ENCODE results near the gene DBX2.
"Not testable (repeated sequence)": the region's sequence is repeated elsewhere in the genome, so short reads cannot be mapped to it uniquely, and the experiment has no call there.

Gene DBX2

DNA sequence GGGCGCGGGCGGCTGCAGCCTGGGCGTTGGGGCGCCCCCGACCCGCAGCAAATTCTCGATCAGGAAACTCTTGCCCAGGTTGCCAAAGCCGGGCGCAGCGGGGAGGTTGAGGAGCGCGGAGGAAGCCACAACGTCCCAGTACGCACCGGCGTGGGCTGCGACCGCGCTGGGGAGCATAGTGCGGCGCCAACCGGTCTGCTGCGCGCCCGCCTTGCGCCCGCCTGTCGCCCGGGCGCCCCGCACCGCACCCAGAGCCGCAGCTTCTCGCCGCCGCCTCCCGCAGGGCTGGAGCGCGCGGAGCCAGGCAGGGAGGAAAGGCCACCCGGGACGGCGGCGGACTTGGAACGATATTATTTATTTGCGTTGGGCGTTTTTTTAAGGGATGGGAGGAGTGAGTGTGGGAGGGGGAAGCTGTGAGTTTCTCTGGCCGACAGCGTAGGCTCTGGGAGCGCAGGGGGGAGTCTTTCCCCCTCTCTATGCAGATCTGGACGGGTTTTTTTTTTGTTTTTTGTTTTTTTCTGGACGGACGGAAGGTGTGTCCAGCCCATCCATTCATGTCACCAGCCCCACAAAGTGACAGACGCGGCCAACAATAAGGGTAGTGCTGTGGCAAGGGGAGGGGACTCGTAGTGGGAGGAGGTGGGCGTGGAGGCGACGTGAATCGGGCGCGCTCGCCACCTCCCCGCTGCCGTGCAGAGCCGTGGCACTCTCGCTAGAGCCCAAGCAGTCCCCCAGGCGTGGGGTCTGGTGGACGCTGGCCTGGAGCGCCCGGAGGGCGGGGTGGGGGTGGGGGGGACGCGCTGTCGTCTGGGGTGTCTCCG is at the start of gene DBX2:
DBX2 (minus strand) TSS at position 349 of the 821 bp plus-strand sequence; CDS start at position 177, 172 bp downstream.
- DNase-seq, result no peak

DNA sequence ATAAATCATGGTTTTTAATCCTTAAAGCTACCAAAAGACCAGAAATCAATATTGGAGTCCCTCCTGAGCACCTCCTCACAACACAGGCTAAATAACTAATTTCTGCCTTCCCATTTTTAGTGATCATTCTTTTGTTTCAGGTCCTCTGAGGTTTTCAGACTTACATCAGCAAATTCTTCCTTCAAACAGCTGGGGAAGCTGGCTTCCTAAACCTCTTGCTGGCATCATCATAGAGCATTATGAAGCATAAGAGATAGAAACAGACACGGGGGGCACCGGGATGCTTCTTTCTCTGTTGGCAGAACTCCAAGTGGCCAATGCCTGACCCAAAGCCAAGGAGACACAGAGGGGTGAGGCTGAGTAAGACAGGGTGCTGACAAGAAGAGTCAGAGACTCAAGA is 47.9 kb upstream of the DBX2 start:
- no peak for DNase-seq

DNA sequence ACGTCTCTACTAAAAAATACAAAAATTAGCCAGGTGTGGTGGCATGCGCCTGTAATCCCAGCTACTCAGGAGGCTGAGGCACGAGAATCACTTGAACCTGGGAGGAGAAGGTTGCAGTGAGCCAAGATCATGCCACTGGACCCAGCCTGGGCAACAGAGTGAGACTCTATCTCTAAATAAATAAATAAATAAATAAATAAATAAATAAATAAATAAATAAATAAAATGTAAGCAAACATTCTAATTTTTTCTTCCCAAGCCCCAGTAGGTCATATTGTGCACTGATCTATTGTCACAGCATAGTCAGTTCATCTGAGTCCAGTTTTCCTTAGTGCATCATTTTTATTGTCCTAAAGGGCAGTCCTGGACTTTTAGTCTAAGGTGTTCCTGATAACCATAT is 44.5 kb upstream of the DBX2 start:
- not testable (repeated sequence) for DNase-seq

DNA sequence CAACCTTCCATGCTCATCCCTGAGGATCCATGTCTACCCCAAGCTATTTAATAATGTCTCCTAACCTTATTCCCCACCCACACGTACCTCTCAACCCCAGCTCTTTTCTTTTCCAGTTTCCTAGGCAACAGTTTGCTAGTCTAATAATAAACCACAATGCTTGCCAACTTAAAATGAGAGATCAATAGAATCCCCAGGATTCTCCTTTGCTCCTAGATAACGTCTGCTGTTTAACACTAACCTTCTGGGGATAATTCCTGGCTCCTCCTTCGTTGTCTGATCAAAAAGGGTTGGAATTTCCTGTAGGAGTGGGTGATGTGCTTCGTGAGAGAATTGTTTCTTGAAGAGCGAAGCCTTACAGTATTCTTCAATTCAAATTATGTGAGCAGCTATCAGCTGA is 42.2 kb upstream of the DBX2 start:
- no peak for DNase-seq

DNA sequence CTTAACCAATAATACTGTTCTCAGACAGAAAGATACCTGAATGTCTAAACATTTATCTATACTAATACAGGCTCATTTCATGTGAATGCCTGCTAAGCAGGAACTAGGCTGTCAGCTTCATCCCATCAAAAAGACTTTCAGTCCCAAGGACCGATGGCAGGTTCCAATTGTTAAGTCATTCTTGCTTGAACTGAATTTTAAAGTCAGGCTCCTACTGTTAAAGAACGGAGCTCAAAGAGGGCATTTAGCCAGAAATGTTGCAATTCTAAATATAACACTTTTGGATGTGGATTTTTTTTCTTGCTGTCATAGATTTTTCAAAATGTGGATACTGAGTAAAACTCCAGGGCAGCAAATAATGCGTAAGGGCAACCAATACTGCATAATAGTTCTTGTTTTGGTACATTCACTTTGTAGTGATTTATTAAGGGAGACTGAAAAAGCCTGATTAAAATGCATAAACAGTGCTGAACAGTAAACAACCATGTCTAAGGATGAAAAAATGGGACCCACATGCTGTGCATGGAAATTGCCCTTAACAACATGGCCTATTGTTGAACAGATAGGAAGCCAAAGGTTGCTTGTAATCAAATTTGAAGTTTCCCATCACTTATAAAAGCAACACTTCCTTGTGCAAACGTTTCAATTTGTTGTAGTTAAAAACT is 38.6 kb upstream of the DBX2 start:
- DNase-seq, result no peak

DNA sequence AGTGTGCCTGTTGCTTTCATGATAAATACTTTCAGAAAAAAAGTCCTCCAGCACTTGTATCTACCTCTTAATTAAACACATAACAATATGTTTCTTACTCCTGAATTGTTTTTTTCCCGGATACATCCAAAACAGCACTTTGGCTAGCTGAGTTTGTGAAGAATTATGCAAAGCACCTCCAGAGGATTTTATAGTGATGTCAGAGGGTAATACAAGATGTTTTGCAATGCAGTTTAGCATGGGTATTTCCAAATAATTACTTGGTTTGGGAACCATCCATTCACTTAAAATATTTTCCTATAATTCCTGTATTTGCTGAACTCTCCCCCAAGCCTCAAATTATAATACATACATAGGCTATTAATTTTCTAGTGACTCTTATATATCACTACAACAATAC is 37.7 kb upstream of the DBX2 start:
- DNase-seq, result no peak

DNA sequence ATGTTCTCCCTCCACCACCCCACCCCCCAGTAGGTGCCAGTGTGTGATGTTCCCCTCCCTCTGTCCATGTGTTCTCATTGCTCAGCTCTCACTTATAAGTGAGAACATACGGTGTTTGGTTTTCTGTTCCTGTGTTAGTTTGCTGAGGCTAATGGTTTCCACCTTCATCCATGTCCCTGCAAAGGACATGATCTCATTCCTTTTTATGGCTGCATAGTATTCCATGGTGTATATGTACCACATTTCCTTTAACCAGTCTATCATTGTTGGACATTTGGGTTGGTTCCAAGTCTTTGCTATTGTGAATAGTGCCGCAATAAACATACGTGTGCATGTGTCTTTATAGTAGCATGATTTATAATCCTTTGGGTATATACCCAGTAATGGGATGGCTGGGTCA is 33.3 kb upstream of the DBX2 start:
- DNase-seq, result not testable (repeated sequence)

DNA sequence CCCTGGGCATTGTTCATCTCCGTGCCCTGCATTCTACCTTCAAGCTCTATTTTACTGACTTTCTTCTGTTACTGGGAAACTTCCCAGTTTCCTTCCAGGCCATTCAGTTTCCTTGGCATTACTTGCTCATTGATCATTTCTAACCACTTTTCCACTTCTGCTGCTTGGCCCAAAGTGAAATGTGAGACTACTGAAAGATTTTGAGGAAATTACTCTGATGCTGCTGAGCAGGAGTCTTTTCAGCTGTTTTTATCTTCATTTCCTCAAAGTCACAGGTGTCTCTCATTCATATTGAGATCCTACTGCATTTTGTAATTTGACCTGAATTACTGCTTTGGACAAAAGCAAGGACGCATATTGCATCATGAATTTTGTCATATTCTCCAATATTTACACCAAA is 26.4 kb upstream of the DBX2 start:
- DNase-seq, result no peak

DNA sequence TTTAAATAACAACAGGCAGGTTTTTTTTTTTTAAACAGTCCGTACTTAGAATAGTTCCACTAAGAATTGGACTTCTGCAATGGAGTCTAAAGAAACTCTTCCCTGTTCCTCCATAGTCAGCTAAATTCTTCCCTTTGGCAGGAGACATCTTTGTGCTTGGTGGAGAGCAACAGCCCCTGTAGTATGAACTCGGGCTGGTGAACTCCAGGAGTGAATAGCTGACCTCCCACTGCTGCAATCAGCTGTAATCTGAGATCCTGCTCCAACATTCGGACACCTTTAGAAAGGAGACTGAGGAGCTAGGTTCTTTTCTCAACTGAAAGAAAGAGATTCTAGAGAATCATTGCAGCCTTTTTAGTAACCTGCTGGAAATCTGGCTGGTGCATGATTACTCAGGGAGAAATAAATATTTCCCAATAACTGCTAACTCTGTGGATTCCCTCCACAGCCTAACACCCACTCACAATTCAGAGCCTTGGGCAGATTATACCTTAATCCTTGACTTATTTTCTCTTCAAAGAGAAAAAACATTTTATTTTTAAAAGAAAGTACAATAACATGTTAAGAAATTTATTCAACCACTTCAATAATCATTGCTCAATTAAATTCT is 25.6 kb upstream of the DBX2 start:
- no peak for DNase-seq

DNA sequence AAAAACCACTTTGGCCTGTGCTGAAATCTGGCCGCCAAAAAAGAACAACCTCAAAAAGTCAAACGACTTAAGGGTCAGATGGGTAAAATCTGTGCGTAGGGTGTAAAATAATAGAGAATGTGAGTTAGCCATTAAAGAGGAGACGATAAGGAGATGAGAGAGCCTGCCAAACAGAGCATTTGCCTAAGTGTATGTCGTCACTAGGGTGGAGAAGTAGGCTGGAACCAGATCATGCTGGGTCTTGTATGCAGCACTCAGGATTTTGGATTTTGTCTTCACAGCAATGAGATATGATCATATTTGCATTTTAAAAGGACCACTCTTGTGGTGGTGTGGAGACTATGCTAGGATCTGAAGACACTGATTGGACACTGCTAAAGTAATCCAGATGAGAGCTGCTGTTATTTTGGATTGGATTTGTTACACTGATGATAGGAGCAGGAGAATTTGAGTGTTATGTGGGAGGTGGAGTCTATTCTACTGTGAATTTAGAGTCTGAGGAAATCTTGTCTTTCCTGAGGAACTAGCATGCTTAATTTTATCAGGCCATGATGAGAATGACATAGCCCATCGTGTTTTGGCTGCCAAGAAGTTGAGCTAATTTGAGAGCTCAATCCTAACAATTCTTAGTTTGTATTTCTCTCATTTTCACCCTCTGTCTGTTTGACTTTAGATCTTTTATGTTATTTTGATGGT is 24.8 kb upstream of the DBX2 start:
- DNase-seq, result no peak

DNA sequence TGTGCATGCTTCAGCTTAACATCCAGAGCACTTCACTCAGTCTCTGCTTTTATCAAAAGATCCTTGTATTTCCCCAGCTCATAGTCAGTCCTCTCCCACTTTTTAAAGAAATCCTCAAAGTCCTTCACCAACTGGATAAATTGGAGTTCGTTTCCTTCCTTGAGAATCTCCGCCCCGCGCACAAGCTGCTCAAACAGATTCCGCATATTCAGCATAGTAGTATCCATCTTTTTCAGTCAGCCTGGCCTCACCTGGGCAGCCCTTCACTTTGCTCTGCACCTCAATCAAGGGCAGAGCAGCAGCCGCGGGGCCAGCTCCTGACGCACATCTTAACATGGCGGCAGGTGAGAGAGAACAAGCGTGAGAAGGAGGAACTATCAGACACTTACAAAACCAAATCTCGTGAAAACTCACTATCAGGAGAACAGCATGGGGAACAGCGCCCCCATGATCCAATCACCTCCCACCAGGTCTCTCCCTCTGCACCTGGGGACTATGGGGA is 14.3 kb upstream of the DBX2 start:
- no peak for DNase-seq

DNA sequence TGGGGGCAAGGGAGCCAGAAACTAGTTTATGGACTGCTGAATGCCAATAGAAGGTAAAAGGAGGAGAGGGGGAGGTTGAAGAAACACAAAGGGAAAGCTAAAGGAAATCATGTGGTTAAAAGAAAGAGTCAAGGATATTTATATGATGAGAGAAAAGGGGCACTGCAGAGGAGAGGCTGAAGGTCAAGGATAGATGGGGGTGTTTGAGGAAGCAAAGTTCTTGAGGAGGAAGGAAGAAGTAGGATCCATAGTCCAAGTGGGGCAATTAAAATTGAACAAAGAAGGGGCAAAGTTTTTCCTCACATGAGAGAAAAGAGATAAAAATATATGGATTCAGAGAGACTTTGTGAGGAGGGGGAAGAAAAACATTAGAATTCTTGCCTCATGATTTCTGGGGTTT is 10.1 kb upstream of the DBX2 start:
- DNase-seq, result no peak

DNA sequence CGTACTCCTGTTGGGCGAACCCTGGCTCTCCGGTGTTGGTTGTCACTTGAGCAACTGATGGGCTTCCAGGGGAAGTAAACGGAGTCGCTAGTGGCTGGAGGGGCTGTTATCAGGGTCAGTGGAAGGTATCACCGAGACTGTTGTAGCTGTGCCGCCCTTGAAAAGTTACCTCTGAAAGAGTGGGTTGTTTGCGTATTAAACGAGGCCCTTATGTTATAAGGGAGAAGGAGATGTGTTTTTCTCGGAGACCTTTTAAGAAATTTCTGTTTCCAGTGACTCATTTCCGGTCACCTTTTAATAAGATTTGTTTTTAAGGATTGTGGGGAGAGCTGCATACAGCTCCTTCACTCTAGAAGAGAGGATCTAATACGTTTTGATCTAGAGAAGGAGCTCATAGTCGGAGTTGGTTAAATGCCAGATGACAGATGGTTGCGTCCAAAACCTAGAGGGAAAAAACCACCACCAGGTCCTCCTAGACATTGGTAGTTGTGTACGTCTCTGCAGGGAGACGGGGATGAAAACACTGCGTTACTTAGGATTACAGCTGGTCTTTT is 750 bp upstream of the DBX2 start:
- DNase-seq, result no peak

DNA sequence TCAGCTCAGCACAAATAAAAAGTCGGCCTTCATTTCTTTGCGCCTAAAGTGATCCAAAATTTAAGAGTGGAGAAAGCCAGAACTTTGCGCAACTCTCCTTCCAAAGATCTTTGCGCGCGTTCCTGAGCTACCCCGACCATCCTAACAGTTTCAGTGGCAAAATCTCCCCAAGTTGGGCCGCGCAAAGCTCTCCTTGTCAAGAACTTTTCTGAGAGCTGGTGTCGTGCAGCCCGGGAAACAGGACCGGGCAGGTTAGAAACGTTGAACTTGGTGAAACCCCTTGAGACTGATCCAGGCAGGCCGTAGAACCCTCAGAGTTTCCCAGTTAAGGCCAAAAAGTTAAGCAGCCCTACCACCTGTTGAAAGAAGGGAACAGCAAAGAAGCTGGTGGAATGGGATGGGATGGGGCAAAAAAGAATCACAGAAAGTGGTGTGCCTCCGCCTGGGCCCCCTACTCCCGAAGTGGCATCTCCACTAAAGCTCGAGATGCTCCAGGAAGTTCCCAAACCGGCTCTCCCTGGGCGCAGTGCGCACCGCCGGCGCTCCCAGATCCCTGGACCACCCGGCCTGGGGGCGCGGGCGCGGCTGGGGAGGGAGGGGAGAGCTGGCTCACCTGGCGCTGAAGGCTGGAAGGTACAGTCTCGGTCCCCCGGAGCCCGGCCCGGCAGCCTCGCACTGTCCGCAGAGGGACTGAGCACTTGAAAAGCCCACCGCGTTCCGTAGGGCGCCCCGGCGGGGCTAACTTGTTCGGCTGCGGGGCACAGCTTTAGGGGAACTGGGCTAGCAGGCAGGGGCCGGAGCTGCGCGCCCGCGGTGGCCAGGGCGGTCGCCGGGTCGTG is 768 bp downstream of the DBX2 start:
- DNase-seq, result no peak

DNA sequence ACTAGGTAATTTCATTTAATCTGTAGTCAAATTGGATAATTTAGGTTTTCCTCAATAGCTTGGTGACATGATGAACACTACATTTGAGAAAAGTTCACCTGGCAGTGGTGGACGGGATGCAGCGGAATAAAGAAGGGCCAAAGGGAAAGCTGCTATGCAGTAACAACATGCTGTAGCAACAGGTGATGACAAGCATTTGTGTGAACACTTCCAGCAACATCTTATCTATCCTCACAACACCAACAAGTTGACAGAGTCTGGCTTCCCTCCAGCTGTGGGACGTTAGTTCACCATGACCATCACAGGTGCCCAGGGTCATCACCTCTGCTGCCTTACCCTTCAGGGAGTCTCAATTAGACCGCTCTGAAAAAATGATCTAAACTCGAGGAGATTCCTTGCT is 8.3 kb downstream of the DBX2 start:
- DNase-seq, result no peak

DNA sequence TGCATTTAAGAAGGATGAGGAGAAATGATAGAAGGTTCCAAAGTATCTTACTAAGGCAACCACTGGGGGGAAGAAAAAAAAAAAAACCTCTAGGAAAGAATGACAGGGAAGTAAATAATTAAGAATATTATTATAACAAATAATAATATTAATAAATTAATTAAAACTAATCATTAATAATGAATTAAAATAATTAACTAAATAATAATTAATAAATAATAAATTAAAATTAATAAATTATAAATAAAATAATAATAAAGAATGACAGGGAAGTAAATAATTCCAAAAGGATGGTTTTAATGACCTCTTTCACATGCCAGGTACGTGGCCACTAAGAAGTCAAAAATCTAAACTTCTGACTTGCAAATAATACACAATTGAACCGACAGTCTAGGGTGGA is 9.9 kb downstream of the DBX2 start:
- DNase-seq, result no peak

DNA sequence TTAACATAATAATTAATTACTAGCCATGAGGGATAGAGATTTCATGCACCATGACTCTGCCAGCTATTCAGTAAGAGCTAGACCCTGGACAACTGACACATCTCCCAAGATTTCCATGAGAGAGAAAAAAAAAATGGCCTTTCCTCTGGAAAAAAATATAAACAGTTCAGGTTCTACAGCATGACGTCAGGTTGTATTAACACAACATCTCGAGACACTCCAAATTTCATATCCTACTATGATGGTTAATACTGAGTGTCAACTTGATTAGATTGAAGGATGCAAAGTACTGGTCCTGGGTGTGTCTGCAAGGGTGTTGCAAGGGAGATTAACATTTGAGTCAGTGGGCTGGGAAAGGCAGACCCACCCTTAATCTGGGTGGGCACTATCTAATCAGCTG is 11.1 kb downstream of the DBX2 start:
- DNase-seq, result no peak

DNA sequence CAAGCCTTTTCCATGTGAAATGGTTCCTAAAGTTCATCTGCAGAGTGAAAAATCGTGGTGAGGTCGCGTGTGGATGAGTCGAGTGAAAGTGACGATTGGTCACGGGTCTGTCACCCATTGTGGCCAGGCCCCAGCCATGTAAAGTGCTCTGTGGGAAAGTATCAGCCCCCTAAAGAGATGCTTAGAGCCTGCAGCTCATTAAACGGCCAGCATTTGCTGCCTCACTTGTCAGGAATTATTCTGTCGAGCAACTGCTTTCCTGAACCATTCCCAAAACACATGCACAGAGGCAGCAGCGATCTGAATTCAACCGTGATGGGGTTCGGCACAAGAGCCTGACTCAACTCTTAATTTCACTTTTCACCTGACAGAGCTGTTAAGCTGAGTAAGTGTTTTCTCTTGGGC is 16.0 kb downstream of the DBX2 start:
- no peak for DNase-seq

DNA sequence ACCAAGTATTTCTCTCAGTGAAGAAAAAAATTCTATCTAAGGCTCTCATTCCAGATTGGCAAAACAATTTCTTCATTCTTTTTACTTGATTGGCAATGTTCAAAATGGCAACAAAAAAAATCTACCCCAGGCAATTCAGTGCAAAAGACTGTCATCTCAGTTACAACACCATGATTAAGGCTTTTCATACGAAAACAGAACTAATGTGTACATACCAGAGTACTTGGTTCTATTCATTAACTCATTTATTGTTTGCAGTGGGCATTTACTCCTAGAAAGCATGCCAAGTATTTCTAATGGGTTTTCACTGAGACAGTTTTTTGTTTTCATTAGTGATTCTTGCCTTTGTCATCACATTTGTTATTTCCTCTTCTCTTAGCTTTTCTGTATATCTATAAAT is 33.0 kb downstream of the DBX2 start:
- no peak for DNase-seq

DNA sequence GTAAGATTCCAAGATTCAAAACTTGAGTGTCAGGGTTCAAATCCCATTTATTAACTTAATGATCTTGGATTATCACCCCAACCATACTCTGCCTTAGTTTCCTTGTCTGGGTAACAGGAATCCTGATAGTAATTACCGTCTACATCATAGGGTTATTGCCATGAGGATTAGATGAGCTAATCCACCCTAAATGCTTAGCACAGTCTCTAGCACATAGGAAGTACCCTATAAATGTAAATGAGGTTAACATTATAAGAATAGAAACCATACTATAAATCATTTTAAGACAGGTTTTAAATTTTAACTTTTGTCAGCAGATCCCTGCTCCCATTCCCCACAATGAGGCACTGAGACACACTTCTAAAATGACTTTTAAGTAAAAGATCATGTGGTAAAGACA is 36.5 kb downstream of the DBX2 start:
- DNase-seq, result no peak

DNA sequence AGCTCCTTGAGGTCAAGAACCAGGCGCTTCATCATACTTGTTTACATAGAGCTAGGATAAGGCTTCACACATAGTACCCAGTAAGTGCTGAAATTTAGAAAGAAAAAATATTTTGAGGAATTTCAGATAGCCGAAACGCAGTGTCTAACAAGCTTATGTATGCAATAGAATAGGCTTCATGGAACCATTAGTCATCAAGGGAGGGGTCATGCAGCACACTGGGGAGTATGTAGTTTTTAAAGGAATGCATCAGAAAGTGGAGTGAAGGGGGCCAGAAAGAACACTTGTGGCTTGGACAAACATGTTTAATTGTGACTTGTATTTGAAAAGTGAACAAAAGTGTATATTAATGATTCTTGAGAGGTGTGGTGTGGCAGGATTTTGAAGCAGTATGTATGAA is 38.1 kb downstream of the DBX2 start:
- no peak for DNase-seq

DNA sequence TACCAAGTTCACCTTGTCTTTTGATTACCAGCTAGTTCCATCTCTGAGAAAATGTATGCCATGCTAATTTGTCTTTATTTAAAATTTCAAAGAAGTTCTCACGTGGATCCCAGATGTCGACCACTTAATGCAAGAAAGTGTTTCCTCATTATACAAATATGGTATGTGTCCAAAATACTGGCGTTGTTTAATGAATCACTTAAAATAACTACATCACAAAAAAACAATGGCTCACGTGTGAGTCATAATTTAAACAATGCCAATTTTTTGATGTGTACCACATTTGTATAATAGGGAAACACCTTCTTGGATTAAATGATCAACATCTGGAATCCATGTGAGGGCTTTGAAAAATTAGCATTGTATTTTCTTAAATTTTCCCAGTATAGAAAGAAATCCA is 40.8 kb downstream of the DBX2 start:
- no peak for DNase-seq
